HL-60 (cell line): Measurements from ENCODE around the gene RASAL3.
"Not testable (repeated sequence)": the region's sequence is repeated elsewhere in the genome, so short reads cannot be mapped to it uniquely, and the experiment has no call there.

ENCODE experiments used
- DNase-seq, 2 experiments: peaks; one replicate each; pipeline ENCODE4 v3.0.0-alpha.2; 2010 to 2020; ENCODE audit warnings: low read depth in 1 of 2, low spot score in 1 of 2
- H3K27ac ChIP-seq: fragments of 250-450 bp; sonication (Bioruptor Pico); replicated peaks from 2 replicates; pipeline ENCODE4 v1.5.1; 2020; ENCODE audit warnings: mild to moderate bottlenecking, moderate library complexity
- H3K27me3 ChIP-seq: fragments of 250-450 bp; sonication (Bioruptor Pico); 2 replicates; pipeline ENCODE4 v1.5.1; 2021; ENCODE audit warnings: mild to moderate bottlenecking, moderate library complexity; ENCODE audit not compliant: insufficient read depth, poor library complexity, severe bottlenecking
- H3K4me3 ChIP-seq: replicated peaks from 2 replicates; pipeline ENCODE4 v1.5.1; 2011; ENCODE audit warnings: mild to moderate bottlenecking, control low read depth, low read length; ENCODE audit not compliant: insufficient read depth
- GABPA ChIP-seq: IDR thresholded peaks from 2 replicates; pipeline ENCODE4 v1.6.1; 2012; ENCODE audit warnings: low read depth
- POLR2AphosphoS5 ChIP-seq: IDR thresholded peaks from 2 replicates; pipeline ENCODE4 v1.6.1; 2012; ENCODE audit warnings: low read depth
- SPI1 ChIP-seq: IDR thresholded peaks from 2 replicates; pipeline ENCODE4 v1.6.1; 2012; ENCODE audit warnings: low read depth, mild to moderate bottlenecking, borderline replicate concordance
- TF ChIP-seq, protein P1 (sequence below): IDR thresholded peaks from 2 replicates; pipeline ENCODE4 v1.6.1; 2012; ENCODE audit warnings: low read depth; ENCODE audit not compliant: insufficient replicate concordance
- TF ChIP-seq, protein P2 (sequence below): IDR thresholded peaks from one replicate; pipeline ENCODE4 v1.5.1; 2011; ENCODE audit warnings: low read length, control low read depth, inconsistent platforms; ENCODE audit not compliant: insufficient read depth

RASAL3 gene

DNA sequence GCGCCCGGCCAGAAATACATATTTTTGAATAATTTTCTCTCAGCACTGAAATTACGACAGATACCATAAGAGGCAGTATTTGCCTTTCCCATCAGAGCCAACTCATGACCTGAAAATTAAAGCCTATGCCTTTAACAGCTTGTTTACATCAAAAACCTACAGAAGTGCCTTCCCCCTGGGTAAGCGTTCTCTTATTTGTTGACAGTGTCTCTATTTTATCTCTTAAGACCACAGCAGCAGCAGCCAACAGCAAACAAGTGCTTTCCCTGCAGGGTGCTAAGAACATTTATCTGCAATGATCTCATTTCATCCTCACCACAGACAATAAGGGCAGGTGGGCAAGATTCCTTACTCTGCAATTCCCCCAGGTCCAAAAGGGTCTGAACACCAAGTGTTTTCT is 51.5 kb downstream of the RASAL3 start:
- TF ChIP-seq, protein P1, sequence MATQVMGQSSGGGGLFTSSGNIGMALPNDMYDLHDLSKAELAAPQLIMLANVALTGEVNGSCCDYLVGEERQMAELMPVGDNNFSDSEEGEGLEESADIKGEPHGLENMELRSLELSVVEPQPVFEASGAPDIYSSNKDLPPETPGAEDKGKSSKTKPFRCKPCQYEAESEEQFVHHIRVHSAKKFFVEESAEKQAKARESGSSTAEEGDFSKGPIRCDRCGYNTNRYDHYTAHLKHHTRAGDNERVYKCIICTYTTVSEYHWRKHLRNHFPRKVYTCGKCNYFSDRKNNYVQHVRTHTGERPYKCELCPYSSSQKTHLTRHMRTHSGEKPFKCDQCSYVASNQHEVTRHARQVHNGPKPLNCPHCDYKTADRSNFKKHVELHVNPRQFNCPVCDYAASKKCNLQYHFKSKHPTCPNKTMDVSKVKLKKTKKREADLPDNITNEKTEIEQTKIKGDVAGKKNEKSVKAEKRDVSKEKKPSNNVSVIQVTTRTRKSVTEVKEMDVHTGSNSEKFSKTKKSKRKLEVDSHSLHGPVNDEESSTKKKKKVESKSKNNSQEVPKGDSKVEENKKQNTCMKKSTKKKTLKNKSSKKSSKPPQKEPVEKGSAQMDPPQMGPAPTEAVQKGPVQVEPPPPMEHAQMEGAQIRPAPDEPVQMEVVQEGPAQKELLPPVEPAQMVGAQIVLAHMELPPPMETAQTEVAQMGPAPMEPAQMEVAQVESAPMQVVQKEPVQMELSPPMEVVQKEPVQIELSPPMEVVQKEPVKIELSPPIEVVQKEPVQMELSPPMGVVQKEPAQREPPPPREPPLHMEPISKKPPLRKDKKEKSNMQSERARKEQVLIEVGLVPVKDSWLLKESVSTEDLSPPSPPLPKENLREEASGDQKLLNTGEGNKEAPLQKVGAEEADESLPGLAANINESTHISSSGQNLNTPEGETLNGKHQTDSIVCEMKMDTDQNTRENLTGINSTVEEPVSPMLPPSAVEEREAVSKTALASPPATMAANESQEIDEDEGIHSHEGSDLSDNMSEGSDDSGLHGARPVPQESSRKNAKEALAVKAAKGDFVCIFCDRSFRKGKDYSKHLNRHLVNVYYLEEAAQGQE, result no peak
- TF ChIP-seq POLR2AphosphoS5 (no peak), SPI1 (no peak), GABPA (no peak)
- TF ChIP-seq, protein P2, sequence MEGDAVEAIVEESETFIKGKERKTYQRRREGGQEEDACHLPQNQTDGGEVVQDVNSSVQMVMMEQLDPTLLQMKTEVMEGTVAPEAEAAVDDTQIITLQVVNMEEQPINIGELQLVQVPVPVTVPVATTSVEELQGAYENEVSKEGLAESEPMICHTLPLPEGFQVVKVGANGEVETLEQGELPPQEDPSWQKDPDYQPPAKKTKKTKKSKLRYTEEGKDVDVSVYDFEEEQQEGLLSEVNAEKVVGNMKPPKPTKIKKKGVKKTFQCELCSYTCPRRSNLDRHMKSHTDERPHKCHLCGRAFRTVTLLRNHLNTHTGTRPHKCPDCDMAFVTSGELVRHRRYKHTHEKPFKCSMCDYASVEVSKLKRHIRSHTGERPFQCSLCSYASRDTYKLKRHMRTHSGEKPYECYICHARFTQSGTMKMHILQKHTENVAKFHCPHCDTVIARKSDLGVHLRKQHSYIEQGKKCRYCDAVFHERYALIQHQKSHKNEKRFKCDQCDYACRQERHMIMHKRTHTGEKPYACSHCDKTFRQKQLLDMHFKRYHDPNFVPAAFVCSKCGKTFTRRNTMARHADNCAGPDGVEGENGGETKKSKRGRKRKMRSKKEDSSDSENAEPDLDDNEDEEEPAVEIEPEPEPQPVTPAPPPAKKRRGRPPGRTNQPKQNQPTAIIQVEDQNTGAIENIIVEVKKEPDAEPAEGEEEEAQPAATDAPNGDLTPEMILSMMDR, result no peak
- no peaks in the 10 kb centered on the region for H3K27me3 ChIP-seq
- H3K27ac ChIP-seq, result no peak overlapping the region
- no peak for DNase-seq
- no peak overlapping the region for H3K4me3 ChIP-seq

DNA sequence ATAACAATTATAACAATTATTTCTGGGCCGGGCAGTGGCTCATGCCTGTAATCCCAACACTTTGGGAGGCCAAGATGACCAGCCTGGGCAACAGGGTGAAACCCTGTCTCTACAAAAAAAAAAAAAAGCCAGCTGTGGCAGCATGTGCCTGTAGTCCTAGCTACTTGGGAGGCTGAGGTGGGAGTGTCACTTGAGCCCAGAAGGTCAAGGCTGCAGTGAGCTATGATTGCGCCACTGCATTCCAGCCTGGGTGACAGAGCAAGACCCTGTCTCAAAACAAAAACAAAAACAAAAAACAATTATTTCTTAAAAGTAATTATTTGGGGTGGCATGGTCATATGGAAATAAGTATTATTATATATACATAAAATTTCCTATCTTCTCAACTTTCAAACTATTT is 53.0 kb downstream of the RASAL3 start:
- H3K27me3 ChIP-seq, DNase-seq: not testable (repeated sequence)

DNA sequence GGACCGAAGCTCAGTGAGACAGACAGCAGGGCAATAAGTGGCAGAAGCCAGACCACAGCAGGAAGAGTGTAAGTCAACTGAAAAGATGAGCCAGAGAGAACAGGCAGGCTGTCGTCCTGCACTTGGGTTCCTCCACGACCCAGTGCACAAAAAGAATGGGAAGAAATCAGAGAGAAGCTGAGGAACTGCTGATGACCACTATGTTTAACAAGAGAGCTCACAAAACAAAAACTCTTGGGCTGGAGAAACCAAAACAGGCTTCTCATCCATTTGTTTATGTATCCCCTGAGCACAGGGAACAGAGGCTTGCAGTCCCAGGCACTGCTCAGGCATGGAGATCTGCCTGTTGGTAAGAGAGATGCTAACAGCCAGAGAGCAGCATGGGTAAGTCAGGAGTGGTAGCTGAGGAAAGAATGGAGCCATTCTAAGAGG is 59.5 kb downstream of the RASAL3 start:
- DNase-seq, result no peak
- TF ChIP-seq GABPA, result no peak
- Histone ChIP-seq H3K27ac (no peak overlapping the region), H3K27me3 (no peaks in the 10 kb centered on the region), H3K4me3 (no peak overlapping the region)

More for the DNA sequence above, 53.0 kb downstream of the RASAL3 start:
- H3K27ac ChIP-seq, H3K4me3 ChIP-seq: not testable (repeated sequence)

DNA sequence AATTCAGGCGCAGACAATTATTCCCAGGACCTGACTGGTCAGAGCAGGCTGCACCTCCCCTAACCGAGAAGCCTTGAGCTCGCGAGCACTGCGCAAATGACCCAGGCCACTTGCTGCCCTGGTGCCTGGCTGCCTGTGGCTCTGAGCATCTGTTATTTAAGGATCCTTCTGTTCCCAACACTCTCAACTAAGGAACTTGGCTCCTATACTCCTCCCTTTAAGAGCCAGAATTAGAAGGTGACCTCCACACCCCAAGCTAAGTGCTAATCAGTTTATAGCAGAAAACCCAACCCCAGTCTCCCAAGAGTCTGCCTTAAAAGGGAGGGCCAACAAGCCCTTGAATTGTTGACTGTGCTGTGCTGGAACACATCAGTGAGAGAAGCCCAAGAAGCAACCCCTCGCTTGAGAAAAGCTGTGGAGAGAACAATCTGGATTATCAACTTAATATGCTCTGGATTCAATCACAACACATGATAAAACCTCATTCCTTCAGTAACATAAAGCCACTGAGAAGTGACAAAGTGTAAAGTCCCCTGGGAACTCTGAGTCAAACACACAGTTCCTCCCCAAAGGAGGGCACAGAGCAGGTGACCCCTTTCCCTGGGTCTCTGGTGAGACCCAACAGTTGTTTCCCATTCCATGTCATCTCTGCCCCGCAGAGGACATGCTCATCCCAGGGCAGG is 60.1 kb downstream of the RASAL3 start:
- DNase-seq, result no peak
- no peak overlapping the region for H3K27ac ChIP-seq
- H3K27me3 ChIP-seq, result no peaks in the 10 kb centered on the region
- TF ChIP-seq SPI1 (no peak), POLR2AphosphoS5 (no peak), GABPA (no peak)
- TF ChIP-seq, protein P2, result no peak
- TF ChIP-seq, protein P1, result no peak
- H3K4me3 ChIP-seq, result no peak overlapping the region

DNA sequence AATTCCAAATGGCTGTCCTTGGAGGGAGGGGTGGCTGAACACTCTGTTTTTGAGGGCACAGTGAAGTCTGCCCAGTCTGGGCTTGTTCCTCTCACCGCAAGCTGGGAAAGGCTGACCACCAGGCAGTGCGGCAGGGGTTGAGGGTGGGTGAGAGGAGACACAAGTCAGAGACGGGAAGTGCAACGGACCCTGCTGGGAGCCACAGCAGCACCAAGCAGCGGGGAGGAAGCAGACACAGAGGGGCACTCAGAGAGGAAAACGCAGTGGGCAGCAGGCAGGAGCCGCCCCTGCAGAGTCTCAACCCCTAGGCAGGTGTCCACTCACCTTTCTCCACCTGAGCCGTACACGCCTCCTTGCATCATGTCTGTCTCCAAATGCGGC is 61.2 kb downstream of the RASAL3 start:
- Histone ChIP-seq H3K27me3 (no peaks in the 10 kb centered on the region), H3K27ac (no peak overlapping the region), H3K4me3 (no peak overlapping the region)
- TF ChIP-seq, protein P1, result no peak
- TF ChIP-seq, protein P2, result no peak
- no peak for TF ChIP-seq SPI1
- TF ChIP-seq POLR2AphosphoS5, result no peak
- TF ChIP-seq GABPA, result no peak
- no peak for DNase-seq
